GM18909 (cell line): ENCODE results near the gene FBLN2.
"Not testable (repeated sequence)": the region's sequence is repeated elsewhere in the genome, so short reads cannot be mapped to it uniquely, and the experiment has no call there.

Source experiments
- ATAC-seq: cut with Tn5 transposase; IDR thresholded peaks from one replicate; pipeline ENCODE4 v1.9.1; 2021; ENCODE audit warnings: mild to moderate bottlenecking; ENCODE audit not compliant: unreplicated experiment, poor library complexity

Gene FBLN2

DNA sequence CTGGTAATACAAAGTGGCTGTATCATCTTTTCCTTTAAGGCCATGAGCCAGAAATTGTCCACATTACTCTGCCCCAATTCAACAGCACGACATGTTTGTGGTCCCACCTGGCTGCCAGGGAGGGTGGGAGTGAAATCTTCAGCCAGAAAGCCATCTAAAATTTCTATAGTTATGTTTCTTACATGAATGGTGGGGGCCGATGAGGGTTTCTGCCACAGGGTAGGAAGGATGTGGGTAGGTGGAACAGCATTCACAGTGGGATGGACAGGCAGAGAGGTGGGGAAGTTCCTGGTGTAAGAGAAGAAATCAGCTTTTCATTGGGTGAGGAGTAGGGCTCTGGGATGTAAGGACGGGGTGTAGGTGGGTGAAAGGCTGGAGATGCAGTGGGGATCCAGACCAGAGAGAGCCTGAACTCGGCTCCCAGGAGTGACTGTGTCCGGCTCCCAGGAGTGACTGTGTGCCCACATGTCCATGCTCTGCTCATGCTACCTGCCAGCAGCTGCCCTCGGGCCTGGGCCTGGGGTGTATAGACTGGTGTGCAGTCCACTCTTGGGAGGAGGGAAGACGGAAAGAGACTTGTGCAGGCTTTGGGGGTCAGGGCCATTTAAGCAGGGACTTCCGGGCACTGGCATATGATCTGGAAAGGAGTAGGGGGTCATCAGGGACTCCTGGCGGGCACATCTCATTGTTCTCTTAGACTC, 3.8 kb upstream of the FBLN2 start:
- ATAC-seq: no peak

DNA sequence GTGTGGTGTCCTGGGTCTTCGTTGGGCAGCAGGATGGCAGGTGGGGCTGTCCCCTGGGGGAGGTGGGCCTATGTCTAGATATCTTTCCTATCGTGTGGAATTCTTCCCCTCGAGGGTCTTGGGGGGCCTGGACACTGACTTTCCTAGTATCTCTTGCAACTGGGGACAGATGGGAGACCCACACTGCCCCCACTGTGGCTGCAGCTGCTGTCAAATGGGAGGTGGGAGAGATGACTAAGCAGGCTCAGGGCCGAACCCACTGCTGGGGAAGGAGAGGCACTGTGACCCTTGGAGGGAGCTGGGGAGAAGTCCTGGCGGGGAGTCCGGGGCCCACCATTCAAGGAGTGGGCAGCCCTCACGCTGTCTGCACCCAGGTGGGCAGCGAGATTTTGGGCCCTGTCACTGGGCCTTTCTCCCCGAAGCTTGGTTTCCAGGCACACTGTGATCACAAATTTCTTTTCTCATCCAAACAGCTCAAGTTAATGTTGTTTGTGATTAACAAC, 2.9 kb upstream of the FBLN2 start:
- ATAC-seq: no peak

DNA sequence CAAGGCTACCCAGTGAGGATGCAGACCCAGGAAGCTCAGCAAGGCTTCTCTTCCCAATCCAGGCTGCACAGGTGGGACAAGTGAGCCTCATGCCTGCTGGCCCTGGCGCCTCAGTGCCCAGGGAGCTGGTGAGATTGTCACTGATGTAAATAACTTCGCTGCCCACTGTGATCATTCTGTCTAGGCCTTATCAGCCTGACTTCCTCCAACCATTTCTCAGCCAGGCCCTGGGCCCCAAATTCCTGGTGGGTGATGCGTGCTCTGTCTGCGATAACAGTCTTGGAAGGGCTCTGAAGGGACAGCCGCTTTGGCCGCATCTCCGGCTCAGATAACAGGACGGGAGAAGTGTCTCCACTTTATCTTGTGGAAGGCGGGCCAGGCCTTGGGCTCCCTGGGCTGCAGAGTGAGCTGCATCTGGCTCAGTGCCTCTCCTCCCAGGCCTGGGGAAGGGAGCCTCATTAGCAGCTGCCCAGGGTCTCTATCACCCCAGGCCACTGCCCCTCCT, 2.2 kb upstream of the FBLN2 start:
- no peak for ATAC-seq

DNA sequence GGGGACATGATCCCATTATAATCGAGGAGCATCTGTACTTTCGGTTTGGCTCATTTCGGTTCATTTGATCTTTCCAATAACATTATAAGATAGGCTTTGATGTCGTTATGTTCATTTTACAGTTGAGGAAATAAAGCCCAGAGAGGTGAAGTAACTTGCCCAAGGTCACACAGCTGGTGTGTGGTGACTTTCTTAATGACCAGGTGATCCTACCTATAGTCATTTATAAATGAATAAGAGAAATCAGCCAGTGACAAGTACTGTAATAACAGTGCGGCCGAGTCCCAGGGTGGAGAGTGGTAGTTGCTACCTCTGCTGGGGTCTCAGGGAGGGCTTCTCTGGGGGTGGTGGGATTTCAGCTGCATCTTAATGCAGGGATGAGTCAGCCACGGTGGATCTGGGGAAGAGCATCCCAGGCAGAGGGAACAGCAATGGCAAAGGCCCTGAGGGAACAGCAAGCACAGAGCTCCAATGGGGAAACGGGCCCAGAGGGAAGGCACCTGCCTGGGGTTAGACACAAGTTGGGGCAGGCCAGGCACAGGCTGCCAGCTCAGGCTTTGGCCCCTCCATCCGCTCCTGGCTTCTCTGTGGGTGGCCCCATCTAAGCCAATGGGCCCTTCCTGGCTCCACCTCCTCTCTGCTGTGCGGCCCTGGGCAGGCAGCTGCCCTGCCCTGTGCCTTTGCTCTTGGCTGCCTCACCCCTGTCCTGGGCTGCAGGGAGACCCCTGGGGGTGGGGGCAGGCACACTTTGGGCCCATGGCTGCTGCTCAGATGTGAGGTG, 1.1 kb upstream of the FBLN2 start:
- ATAC-seq: no peak

DNA sequence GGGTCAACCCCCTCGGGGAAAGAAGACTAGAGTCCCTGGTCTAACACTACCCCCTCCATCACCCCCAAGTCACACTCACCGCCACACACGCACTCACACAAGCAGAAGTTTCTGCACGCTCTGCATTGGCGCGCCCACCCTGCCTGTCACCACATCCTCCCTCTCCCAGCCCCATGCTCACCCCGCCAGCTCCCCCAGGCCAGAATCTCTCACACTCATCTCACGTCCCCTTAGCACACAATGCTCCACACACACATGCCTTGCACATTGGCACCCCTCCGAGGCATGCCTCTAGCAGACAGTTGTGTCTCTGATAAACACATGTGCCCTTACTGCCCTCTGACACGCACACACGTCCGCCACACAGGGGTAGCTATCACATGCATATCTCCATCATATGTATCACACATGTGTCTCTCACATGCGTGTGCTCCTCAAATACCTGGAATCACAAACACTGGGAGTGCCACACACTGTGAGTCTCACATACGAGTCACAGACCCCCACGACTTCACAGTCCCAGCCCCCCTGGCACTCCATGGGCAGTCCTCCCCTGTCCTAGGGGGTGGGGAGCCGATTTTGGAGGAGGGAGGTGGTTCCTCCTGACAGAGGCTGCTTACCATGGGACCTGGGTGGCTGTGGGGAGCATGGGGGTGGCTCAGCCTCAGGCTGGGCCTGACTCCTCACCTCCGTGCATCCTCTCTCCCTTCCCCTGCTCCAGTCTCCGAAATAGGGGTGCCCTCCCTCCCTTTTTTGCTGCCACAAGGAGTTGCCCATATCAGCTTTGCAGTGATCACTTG, 898 bp downstream of the FBLN2 start:
- no peak for ATAC-seq

DNA sequence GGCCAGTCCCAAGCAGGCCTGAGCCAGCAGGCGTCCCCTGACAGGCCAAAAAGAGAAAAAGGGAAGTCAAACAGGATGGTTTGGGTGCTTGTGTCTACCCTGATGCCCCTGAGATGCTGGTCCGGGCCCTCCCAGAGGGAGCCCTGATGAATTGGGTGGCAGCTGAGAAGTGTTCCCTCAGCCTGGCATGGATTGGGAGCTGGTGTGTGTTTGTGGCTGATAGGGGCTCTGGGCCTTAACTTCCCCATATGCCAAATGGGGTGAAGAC, 1.4 kb downstream of the FBLN2 start:
- ATAC-seq: no peak

DNA sequence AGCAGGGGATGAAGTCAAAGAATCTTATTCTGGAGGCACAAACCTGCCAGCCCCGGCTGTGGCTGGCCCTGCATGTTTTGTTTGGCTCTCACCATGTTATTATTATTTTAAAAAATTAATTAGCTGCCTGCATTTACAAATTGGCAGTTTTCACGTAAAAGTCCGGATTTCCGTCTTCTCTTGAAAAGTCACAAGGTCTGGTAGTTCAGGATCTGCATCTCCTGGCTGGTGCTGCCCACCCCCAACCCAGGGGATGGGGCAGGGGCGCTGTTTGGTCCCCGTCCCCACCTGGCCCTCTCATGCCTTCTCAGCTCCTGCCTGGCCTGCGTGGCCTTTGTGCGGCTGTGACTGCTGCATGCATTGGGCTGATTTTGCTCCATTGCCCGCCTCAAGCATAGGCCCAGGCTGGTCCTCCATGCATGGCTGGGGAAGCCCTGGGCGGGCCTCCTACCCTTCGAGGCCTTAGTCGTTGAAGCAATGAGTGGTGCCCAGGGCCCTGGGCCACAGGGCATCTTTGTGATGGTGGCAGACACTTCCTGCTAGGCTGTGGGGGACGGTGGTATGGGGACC, 2.0 kb downstream of the FBLN2 start:
- ATAC-seq: no peak

DNA sequence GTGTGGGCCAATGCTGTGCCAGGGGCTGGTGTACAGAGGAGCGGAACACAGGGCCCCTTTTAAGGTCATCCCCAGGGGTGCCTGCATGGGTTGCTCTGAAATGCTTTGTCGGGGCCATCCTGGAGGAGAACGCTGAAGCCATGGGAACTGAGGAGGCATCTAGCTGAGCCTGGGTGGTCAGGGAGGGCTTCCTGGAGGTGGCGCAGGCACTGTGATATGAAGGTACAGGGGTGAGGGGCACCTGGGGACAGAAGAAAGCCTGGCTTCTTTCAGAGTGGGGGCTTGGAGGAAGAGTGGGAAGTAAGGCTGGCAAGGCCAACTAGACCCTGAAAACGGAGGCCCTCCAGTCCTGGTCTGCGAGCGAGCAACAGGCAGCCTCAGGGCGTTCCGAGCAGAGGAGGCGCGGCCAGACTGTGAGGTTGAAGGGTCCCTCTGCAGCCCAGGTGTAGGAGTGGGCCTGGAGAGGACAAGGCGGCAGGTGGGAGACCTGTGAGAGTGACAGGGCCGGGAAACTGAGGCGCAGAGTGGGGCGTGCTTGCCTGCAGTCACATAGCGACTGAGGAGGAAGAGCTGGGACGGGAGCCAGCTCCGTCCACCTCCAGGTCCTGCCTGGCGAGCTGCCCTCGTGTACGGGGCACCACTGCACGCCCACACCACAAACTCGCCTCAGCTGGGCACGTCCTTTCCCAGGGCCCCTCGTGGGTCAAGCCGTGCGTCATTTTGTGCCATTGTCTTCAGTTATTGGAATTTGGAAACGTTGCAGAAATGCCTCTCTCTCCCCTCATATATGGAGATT, 4.1 kb downstream of the FBLN2 start:
- ATAC-seq: no peak

DNA sequence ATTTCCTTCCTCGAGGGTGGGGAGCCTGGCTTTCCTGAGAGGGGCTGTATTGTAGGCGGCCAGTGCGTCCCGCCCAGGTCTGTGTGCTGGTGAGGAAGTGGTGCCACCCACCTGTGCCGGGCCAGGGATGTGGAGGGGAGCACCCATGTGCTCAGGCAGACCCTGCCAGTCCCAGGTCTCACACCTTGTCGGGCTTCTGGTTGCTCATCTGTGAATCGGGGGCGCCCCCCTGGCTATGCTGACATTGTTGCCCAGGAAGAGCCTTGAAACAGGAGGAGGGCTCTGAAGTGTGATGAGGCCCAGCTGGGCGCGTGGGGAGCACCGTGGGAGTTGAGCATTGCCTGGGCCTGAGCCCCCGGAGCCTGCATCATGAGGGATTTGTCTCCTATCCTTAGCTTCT, 4.8 kb downstream of the FBLN2 start:
- ATAC-seq: no peak

DNA sequence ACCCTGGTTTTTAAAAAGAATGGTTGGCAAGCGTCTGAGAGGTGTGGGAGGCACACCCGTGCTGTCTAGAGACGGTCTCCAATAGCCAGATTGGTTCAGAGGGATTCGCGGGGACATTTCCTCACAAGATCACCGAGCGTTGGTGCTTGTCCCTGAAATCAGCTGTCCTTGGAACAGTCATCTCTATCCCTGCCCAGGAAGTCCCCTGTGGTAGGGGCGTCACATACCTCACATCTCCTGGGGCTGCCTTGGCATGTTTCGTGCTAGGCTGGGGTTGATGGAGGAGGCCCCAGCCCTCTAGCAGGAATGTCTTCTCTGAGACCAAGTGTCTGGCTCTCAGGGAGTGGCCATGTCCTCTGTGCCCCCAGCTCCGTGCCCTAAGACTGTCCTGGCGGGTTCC, 6.8 kb downstream of the FBLN2 start:
- no peak for ATAC-seq

DNA sequence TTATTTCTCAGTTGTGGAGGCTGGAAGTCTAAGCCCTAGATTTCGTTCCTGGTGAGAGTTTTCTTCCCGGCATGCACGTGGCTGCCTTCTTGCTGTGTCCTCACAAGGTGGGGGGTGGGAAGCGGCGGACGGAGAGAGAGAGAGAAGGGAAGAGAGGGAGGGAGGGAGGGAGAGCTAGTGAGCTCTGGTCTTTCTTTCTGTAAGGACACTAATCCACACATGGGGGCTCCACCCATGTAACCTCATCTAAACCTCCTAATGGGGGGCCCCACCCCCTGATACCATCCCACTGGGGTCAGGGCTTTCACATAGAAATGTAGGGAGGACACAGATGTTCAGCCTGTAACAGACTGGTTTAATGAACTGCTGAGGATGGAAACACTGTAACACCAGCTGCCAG, 7.3 kb downstream of the FBLN2 start:
- ATAC-seq: no peak

DNA sequence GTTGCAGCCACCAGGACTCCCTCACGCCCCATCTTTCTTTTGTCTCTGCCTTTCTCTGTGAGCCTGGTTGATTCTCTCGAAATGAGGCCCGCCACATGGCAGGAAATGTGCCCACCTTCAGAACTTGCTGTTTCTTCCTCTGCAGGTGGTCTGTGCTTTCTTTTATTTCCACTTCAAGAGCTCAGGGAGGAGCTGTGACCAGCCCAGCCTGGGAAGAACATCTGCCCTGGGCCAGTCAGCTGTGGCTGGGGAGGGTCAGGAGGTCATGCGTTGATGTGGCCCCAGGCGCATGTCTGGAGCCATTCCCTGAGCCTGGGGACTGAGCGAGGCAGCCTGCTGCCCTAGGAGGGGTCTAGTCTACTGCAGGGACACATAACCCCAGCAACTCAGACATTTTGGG, 8.0 kb downstream of the FBLN2 start:
- ATAC-seq: no peak

DNA sequence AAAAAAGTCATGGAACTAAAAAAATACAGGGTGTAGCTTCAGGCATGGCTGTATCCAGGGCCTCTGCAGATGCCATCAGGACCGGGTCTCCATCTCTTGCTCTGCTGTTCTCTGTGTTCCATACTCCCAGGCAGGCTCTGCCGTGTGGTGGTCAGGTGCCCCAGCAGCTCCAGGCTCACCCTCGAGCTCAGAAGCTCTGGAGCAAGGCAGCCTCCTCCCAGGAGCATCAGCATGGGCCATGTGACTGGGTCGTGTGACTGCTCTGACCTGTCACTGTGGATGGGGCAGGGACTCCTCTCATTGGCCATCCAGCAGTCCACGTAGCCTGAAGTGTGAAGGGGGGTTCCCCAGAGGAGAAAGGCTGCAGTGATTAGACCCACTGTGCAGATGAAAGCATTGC, 8.5 kb downstream of the FBLN2 start:
- ATAC-seq: no peak

DNA sequence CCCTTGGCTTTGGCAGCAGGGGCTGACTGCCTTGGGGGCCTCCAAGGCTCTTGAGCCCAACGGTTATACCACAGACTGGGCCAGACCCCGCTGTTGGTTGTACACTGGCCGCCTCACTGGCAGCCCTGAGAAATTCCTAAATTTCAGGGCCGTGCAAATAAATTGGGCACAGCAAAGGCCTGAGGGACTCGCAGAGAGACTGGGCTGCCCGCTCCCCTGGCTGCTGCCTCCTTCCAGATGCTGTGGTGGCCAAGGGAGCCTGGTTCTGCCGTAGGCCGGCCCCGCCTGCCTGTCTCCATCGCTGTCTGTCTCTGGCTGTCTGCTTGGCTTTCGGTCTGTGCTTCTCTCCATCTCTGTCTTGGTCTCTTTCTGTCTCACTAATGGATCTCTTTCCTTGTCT, 9.0 kb downstream of the FBLN2 start:
- no peak for ATAC-seq

DNA sequence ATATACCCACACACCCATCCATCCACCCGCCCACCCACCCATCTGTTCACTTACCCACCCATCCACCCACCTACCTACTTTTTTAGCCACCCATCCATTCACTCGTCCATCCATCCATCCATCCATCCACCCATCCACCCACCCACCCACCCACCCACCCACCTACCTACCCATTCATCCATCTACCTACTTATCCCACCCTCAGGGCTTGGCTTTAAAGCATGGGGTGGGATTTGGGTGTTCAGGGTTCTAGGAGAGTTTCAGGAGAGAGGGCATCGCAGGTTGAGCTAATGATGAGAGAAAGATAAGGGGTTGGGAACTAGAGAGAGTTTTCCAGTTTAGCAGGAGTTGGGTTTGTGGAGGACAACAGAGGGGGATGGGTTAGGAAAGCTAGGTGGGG, 9.7 kb downstream of the FBLN2 start:
- ATAC-seq: no peak

DNA sequence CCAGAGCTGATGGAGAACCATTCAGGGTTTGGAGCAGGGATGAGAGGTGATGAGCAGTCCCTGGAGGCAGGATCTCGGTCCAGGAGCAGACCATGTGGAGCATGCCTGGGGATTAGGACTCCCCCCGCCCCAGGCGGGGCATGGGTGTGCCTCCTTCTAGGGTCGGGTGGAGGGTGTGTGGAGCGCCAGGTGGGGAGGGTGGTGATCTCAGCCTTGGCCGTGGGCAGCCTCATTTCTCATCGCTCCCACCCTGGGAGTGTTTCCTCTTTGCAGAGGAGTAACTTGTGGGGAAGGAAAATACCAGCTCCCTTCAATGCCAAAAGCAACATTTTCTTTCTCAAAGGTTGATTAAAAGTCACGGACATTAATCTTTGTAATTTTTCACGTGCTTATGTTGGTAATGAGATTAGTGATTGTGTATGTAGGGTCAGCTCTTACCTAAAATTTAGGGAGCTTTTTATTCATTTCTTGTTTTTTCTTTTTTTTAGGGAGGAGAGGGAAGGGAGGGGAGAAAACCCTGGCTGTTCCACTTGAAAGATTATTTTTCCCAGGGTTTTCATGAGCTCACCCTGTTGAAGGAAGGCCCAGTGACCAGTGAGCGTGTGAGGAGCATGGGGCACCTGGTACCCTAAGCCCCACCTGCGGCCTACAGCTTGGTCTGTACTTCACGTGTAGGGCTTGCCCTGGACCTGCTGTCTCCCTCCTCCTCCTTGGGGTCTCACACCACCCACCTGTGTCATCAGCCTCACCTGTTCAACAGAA, 11.0 kb downstream of the FBLN2 start:
- ATAC-seq: no peak

DNA sequence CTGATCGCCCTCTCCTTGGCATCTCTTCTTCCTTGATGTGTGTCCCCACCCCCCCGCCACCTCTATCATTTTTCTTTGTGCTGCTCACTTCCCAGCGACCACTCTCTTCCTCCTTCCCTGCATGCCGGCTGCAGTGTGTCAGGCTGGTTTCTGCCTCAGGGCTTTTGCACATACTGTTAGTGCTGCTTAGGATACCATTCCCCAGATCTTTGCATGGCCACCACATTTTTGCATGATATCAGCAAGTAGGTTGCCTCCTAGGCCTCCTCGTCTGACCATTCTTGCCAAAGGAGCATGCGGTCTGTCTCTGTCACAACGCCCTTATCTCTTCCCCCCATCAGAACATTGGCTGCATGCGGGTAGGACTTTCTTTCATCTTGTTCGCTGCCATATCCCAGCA, 12.5 kb downstream of the FBLN2 start:
- ATAC-seq: no peak

DNA sequence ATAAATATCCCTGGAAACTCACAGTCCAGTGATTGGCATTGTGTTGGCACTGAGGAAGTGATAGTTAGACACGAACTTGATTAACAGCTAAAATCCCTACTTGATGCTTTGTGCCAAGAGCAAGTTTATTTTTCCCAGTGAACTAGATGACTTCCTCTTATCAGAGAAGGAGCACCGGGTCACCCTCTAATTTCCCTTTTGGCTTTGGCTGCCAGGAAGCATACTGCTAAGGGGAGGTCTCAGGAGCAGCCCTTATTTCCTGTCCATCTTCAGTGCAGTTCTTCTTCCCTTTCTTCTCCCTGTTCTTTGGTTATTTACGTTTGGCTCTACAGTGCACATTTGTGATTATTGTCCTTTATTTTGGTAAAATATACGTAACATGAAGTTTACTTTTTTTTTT, 13.0 kb downstream of the FBLN2 start:
- ATAC-seq: no peak

DNA sequence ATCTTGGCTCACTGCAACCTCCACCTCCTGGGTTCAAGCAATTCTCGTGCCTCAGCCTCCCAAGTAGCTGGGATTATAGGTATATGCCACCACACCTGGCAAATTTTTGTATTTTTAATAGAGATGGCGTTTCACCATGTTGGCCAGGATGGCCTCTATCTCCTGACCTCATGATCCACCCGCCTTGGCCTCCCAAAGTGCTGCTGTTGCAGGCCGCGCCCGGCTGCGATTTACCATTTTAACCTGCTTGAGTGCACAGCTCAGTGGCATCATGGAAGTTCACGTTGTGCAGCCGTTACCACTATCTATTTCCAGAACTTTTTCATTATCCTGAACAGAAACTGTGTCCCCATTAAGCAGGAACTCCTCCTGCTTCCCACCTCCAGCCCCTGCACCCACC, 13.5 kb downstream of the FBLN2 start:
- not testable (repeated sequence) for ATAC-seq
